Pancreas (tissue), 10 donors: ENCODE measurements around the gene TELO2. TPM values are rescaled to one million over a fixed set of nuclear protein-coding genes. Genes with fewer than 3 reads are reported as not detected.

ENCODE experiments used
- ATAC-seq, 4 donors: fragments of 200-7000 bp; cut with Tn5 transposase; one replicate each; pipeline versions ENCODE4 v1.8.0 to v1.9.1; 2020; ENCODE audit warnings: mild to moderate bottlenecking in 4 of 4, moderate library complexity in 4 of 4
- DNase-seq, 6 donors: peaks; one replicate each; pipeline ENCODE4 v3.0.0-alpha.2; 2020
- FAIRE-seq: peaks from 2 replicates; lab custom pipeline; 2012; peaks lifted over from hg19 to GRCh38; lab: Jason Lieb, UNC
- H3K27ac ChIP-seq, 4 donors: fragments of 200-600 bp; sonication (generic); 1 replicate in 3 of 4; 2 replicates in 1 of 4; pipeline versions ENCODE4 v1.5.0 to v1.8.0; 2020
- H3K27me3 ChIP-seq, 4 donors: fragments of 200-600 bp; one replicate each; pipeline ENCODE4 v1.8.0; 2021
- H3K36me3 ChIP-seq, 3 donors: fragments of 200-600 bp; sonication (generic) in 1 of 3; one replicate each; pipeline versions ENCODE4 v1.5.0 to v1.8.0; 2020 to 2021
- H3K4me1 ChIP-seq, 3 donors: fragments of 200-600 bp; one replicate each; pipeline ENCODE4 v1.8.0; 2021
- H3K4me3 ChIP-seq, 4 donors: fragments of 200-600 bp; sonication (generic) in 2 of 4; one replicate each; pipeline versions ENCODE4 v1.5.0 to v1.8.0; 2020 to 2021
- H3K9me3 ChIP-seq, 4 donors: fragments of 200-600 bp; one replicate each; pipeline ENCODE4 v1.8.0; 2021
- WGBS, 2 donors: extraction: QIAGEN DNeasy Blood & Tissue Kit; methylation state at CpG; one replicate each; pipeline ENCODE4 v1.1.7; 2013; 5-methylcytosine and 5-hydroxymethylcytosine counted together
- intact Hi-C, 3 donors: fragments of 100-400 bp; cut with DNase I; formaldehyde crosslinking; loops; one replicate each; pipeline versions ENCODE4 v1.11.1 to v1.14.2; 2022
- polyA plus RNA-seq, 2 donors: library from polyadenylated mRNA; stranded (reverse); fragments of 200-250 nt; gene quantifications; one replicate each; pipeline ENCODE4 v1.2.3, GENCODE V29; 2013
- total RNA-seq, 6 donors: library from RNA; stranded (reverse); fragmentation: NEBNext Ultra II Directional in 4 of 6; extraction: Animal tissue kit (Norgen Biotek cat#: 25700) in 4 of 6; gene quantifications; one replicate each; pipeline versions ENCODE4 v1.2.1 to v1.2.4, GENCODE V29; 2021 to 2023
- TF ChIP-seq, protein P1 (sequence below), 4 donors: fragments of 200-600 bp; sonication (generic) in 3 of 4; IDR thresholded peaks; one replicate each; pipeline versions ENCODE4 v1.5.0 to v1.8.0; 2021; ENCODE audit warnings: antibody characterized with exemption in 4 of 4
- donor health status: healthy with polysubstance abuse.
- donor health status: DM: no; HTN: no; CAD: no; lungs with moderate emphysema.
- donor health status: DM: no; HTN: no; CAD: no.
- donor health status: control.
- donor health status: control.
- donor health status: Bipolar disorder and iron deficiency.
- donor health status: DM: yes; HTN: yes; CAD: no.
- donor health status: DM: no; HTN: no; CAD: no.
- donor health status: DM: no; HTN: no; CAD: no.
- donor health status: DM: yes; HTN: yes; CAD: no.

TELO2 gene
- total and polyA plus RNA-seq, 8 donors, result 11.7 to 98.7 (median 19.6) TPM

GRCh38 chr16:1539720-1540555 is 46.8 kb downstream of the TELO2 start:
- TF ChIP-seq, protein P1, sequence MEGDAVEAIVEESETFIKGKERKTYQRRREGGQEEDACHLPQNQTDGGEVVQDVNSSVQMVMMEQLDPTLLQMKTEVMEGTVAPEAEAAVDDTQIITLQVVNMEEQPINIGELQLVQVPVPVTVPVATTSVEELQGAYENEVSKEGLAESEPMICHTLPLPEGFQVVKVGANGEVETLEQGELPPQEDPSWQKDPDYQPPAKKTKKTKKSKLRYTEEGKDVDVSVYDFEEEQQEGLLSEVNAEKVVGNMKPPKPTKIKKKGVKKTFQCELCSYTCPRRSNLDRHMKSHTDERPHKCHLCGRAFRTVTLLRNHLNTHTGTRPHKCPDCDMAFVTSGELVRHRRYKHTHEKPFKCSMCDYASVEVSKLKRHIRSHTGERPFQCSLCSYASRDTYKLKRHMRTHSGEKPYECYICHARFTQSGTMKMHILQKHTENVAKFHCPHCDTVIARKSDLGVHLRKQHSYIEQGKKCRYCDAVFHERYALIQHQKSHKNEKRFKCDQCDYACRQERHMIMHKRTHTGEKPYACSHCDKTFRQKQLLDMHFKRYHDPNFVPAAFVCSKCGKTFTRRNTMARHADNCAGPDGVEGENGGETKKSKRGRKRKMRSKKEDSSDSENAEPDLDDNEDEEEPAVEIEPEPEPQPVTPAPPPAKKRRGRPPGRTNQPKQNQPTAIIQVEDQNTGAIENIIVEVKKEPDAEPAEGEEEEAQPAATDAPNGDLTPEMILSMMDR (IDR thresholded peaks at IDR 0.05), result no peak
- Histone ChIP-seq H3K27me3 (no peaks in the 10 kb centered on the region), H3K4me3 (no peak overlapping the region), H3K36me3 (no peaks in the 10 kb centered on the region), H3K27ac (no peak overlapping the region), H3K9me3 (no peaks in the 10 kb centered on the region), H3K4me1 (no peaks in the 10 kb centered on the region)
- DNase-seq (peak in 1 of 6 donors; percentile 12), FAIRE-seq (no peak), ATAC-seq (no peak)
- intact Hi-C loops, result no loop called here
- 87 to 89% methylated on average over 33 to 35 of the region's 35 CpGs for WGBS, 2 donors

DNA sequence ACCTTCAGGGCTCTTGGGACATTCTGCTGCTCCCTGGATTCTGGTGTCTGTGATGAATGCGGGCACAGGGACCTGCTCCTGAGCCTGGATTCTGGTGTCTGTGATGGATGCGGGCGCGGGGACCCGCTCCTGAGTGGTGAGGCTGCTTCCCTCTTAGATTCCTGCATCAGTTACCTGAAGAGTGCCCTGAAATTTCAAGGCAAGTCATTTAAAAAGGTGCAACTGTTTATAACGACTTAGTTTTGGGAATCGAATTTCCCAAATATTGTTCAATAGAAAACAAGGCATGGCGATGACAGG is 47.3 kb downstream of the TELO2 start:
- DNase-seq (no peak), ATAC-seq (no peak), FAIRE-seq (no peak)
- 82 to 84% methylated on average over 8 of the region's 8 CpGs for WGBS, 2 donors
- Histone ChIP-seq H3K27ac (no peak overlapping the region), H3K9me3 (no peaks in the 10 kb centered on the region), H3K4me1 (no peaks in the 10 kb centered on the region), H3K27me3 (no peaks in the 10 kb centered on the region), H3K4me3 (no peak overlapping the region), H3K36me3 (no peaks in the 10 kb centered on the region)
- intact Hi-C loops, result no loop called here
- TF ChIP-seq, protein P1 (IDR thresholded peaks at IDR 0.05), result no peak

DNA sequence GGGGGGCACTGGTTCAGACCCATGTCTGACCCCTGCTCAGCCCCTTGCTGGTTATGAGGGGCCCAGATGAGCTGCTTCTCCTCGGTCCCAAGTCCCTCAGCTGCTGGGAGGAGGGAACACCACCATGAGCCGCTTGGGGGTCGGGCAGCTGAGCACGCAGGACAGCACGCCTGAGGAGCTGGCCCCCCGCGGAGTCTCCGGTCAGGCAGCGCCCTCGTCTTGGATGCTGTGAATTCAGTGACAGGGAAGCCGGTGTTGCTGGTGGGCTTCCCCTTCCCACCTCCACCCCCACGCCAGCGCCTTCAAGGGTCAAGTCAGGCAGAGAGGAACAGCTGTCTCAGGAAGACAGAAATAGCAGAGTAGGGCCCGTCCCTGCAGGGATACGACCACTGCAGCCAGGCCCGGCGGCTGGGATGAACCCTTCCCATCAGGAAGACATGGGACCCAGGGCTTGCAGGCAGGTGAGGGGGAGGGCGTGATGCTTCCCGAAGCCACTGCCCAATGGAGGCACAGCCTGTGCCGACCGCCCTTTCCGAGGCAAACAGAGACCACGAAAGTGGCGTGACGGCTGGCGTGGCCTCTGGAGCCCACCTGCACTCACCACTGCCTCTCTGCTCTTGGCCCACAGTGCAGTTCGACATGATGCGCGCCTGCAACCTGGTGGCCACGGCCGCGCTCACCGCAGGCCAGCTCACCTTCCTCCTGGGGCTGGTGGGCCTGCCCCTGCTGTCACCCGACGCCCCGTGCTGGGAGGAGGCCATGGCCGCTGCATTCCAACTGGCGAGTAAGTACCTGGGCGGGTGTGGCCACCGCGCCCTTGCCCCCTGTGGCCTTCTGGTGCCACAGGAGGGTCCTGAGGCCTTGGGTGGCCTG is 48.4 kb downstream of the TELO2 start:
- intact Hi-C loops, result no loop called here
- Histone ChIP-seq H3K9me3 (no peaks in the 10 kb centered on the region), H3K27me3 (no peaks in the 10 kb centered on the region), H3K4me1 (no peaks in the 10 kb centered on the region), H3K4me3 (no peak overlapping the region), H3K27ac (no peak overlapping the region), H3K36me3 (no peaks in the 10 kb centered on the region)
- FAIRE-seq (no peak), DNase-seq (peak in 1 of 6 donors; percentile 13), ATAC-seq (no peak)
- 89% methylated on average over 41 of the region's 41 CpGs for WGBS, 2 donors
- TF ChIP-seq, protein P1 (IDR thresholded peaks at IDR 0.05), result no peak

- Histone ChIP-seq H3K4me1 (no peaks in the 10 kb centered on the region), H3K36me3 (no peaks in the 10 kb centered on the region), H3K27ac (no peak overlapping the region), H3K4me3 (no peak overlapping the region), H3K9me3 (no peaks in the 10 kb centered on the region), H3K27me3 (no peaks in the 10 kb centered on the region)
- intact Hi-C loops, result no loop called here
- no peak for ATAC-seq
- no peak for FAIRE-seq
- TF ChIP-seq, protein P1 (IDR thresholded peaks at IDR 0.05), result no peak
- WGBS, 2 donors, result 80 to 83% methylated on average over 2 of the region's 2 CpGs
- no peak for DNase-seq
Observed at GRCh38 chr16:1542166-1542500, 49.0 kb downstream of the TELO2 start.
